Measurements from ENCODE around the gene ARRB1.

The ARRB1 gene

DNA sequence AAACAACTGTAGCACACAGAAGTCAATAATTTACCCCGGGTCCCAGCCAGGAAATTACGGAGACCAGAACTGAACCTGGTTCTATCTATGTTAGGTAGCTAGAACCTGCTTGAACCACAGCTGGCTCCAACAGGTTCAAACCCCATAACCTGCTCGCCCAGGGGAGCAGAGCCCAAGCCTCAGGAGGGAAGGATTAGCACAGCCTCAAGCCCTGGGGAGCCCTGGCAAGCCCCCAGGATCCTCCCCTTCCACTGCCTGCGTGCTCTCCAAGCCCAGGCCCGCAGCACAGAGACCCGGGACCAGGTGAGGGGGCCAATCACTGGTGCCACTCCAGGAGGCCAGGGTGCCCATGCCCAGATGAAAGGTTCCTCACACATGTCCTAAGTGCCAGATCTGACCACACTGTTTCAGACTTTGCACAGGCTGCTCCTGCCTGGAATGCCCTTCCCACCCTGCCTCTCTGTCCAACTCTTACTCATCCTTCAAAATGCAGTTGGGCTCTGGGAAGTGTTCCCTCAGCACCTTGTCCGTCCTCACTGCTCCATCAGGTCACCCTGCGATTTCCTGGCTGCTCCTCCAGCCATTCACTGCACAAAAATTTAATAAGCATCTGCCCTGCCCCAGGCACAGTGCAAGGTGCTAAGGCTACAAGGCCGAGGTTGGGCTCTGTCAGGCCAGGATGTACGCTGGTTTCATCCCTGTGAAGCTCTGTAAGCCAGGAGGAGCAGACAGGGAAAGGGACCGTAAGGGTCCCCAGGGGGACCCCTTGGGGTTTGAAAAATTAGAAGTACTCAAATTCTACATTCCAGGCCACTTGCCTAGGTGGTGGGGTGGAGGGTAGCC, 32.2 kb downstream of the ARRB1 start:
- DNase-seq (ENCODE audit: low read depth): no peak
- no peak for TF ChIP-seq CTCF (IDR thresholded peaks at IDR 0.05; ENCODE audit: low read length, missing control alignments)
- H3K4me3 ChIP-seq (replicated peaks; ENCODE audit: low read depth, low read length): no peak overlapping the region

GRCh38 chr11:75317446-75318122, 33.9 kb downstream of the ARRB1 start:
- no peak for TF ChIP-seq CTCF (IDR thresholded peaks at IDR 0.05; ENCODE audit: low read length, missing control alignments)
- no peak overlapping the region for H3K4me3 ChIP-seq (replicated peaks; ENCODE audit: low read depth, low read length)
- no peak for DNase-seq (ENCODE audit: low read depth)

DNA sequence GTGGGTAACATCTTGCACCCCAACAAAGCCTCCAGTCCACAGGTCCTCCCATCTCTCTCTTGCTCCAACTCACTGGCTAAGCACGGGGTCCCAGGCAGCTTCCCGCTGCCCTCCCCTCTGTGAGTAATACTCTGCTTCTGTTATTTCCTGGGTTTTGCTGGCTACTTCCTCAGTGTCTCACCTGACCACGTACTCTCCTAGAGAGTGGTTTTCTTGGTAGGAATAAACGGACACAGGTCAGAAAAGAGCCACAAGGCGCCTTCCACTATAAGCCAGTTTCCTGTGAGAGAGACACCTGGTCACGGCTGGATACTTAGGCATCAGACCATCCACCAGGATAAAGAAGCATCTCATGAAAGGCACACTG, 36.0 kb downstream of the ARRB1 start:
- H3K4me3 ChIP-seq (replicated peaks; ENCODE audit: low read depth, low read length): no peak overlapping the region
- DNase-seq (ENCODE audit: low read depth): no peak
- TF ChIP-seq CTCF (IDR thresholded peaks at IDR 0.05; ENCODE audit: low read length, missing control alignments): no peak

- TF ChIP-seq CTCF (IDR thresholded peaks at IDR 0.05; ENCODE audit: low read length, missing control alignments): no peak
- no peak overlapping the region for H3K4me3 ChIP-seq (replicated peaks; ENCODE audit: low read depth, low read length)
- no peak for DNase-seq (ENCODE audit: low read depth)
Measured at GRCh38 chr11:75314771-75315438, 36.6 kb downstream of the ARRB1 start.

DNA sequence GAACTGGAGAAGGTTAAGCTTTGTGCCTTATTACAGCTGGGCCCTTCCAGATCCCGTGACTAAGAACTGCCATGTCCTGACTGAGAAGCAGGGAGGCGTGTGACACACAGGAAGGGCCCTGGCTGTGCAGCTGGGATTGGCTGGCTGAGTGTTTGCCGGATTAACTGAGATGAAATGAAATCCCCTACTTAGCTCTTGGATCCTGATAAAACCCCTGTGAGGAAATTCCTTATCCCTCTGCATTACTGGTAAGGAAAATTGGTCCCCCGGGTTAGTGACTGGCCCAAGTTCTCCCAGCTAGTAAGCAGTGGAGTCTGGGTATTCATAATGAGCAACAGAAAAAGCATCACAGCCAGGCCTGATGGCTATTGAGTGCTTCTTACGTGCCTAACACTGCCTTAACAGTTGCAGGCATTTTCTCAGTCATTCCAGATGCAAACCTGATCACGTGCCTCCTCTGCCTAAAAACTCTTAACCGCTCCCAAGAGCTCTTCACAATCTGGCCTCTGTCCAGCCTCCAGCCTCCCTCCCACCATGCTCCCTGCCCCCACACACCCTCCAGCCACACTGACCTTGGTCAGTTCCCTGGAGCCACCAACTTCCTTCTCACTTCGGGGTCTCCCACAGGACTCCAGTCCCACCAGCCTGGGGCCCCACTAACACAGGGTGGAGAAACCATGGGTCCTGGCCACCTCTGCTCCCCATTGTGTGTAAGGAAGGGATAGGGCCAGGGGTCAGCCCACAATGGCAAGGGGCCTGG, 37.8 kb downstream of the ARRB1 start:
- DNase-seq (ENCODE audit: low read depth): peak; percentile 77
- no peak for TF ChIP-seq CTCF (IDR thresholded peaks at IDR 0.05; ENCODE audit: low read length, missing control alignments)
- no peak overlapping the region for H3K4me3 ChIP-seq (replicated peaks; ENCODE audit: low read depth, low read length)

DNA sequence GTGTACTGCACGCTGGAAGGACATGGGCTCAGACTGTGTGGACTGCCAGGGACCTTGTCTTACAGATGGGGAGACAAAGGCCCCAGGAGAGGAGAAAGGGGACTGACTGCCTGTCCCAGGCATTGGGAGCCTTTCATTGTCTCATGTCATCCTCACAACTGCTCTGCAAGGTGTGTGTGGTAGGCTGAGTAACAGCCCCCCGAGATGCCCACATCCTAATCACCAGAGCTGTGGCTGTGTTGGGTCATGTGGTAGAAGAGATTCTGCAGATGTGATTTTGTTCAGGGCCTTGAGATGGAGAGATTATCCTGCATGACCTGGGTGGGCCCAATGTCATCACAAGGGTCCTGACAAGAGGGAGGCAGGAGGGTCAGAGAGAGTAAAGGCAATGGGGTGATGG, 39.1 kb downstream of the ARRB1 start:
- TF ChIP-seq CTCF (IDR thresholded peaks at IDR 0.05; ENCODE audit: low read length, missing control alignments): no peak
- H3K4me3 ChIP-seq (replicated peaks; ENCODE audit: low read depth, low read length): no peak overlapping the region
- DNase-seq (ENCODE audit: low read depth): no peak
